CD4-positive, alpha-beta T cell treated with Interleukin-6 at 100 ng/mL for 8 hours (primary cell): ENCODE measurements around the gene ZDHHC14.
"Not testable (repeated sequence)": the region's sequence is repeated elsewhere in the genome, so short reads cannot be mapped to it uniquely, and the experiment has no call there.

Experiments used
- DNase-seq: peaks from one replicate; pipeline ENCODE4 v3.0.0-alpha.2; 2020; ENCODE audit warnings: mixed read lengths, low spot score

Gene ZDHHC14

DNA sequence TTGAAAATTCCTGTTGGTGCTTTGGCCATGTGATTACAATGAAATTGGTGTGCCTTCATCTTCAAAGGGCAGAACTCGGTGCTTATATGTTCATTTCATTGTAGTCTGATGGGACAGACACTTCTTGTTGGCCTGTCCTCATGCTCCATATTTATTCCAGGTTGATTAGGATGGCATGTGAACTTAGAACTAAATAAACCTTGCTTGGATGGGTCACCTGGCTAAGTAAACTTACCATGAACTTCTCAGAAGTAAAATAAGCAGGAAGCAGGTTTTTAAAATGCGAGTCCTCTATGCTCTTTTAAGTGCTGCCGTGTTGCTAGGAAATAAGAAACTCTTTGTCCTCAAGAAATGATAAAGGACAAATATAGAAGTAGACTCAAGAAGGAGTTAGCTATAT lies 26.7 kb downstream of the ZDHHC14 start:
- DNase-seq: no peak

DNA sequence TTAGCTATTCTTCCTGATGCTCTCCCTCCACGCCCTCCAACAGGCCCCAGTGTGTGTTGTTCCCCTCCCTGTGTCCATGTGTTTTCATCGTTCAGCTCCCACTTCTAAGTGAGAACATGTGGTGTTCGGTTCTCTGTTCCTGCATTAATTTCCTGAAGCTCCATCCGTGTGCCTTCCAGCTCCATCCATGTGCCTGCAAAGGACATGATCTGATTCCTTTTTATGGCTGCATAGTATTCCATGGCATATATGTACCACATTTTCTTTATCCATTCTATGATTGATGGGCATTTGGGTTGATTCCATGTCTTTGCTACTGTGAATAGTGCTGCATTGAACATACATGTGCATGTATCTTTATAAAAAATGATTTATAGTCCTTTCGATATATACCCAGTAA lies 27.4 kb downstream of the ZDHHC14 start:
- not testable (repeated sequence) for DNase-seq

DNA sequence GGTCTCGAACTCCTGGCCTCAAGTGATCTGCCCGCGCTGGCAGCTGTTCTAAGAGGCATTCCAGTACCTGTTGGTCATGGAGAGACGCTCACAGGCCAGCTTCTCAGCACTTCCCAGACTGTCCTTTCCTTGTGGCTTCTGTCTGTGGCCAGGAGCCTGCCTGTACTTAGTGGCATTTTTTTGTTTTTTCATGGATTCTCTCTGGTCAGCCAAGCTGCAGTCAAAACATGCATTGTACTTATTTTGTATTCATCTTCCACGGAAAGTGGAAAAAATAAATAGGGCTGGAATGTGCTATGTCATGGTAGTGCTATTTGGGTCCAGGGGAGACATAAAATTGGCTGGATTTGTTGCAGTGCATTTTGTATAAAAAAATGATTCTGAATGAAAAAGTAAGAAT lies 29.1 kb downstream of the ZDHHC14 start:
- DNase-seq: no peak

DNA sequence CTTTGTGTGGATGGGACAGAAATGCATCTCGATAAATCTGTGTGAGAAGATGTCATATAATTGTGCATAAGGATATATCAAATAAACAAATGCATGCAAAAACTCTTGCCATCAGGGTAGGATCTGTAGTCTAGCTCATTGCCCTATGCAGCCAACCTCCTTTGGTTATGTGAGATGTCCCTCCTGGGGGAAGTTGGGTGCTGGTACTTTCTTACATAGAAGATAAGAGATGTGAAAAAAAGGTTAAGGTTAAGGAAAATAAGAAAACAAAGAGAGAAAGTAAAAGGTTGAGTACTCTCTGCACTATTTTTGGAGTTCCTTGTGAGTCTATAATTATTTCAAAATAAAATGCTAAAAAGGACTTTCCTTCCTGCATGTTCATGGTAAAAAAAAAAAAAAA lies 30.4 kb downstream of the ZDHHC14 start:
- no peak for DNase-seq

DNA sequence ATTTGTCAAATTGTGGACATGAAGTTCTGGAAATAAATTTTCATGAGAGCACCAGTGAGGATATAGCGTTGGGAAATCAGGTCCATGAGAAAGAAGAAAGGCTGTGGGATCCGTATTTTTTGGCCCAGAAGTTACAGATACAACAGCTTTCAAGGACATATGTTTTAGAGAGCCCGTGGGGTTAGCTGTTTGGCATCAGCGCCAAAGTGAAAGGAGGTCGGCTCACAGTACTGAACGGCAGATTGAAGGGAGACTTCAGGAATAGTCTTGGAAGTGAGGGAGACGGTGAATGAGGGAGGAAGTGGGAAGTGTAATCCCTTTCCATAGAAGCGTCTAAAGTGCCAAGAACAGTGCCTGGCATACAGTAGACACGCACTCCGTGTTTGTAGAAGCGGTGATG lies 31.8 kb downstream of the ZDHHC14 start:
- no peak for DNase-seq

DNA sequence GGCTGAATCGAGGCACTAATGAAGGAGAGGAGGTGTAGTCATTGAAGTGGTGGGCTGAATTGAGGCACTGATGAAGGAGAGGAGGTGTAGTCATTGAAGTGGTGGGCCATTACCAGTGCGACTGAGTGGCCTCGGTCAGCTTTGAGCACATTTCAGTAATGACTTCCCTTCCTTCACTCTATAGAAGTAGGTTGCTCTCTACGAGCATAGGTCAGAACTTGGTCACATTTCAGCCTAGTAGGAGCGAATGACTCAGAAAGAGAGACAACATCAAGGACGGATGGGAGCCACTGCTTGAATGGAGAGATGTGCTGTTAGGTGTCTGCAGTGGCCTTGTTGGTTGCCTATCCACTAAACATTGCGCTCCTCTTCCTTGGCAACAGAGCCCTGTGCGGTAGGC lies 39.5 kb downstream of the ZDHHC14 start:
- no peak for DNase-seq

DNA sequence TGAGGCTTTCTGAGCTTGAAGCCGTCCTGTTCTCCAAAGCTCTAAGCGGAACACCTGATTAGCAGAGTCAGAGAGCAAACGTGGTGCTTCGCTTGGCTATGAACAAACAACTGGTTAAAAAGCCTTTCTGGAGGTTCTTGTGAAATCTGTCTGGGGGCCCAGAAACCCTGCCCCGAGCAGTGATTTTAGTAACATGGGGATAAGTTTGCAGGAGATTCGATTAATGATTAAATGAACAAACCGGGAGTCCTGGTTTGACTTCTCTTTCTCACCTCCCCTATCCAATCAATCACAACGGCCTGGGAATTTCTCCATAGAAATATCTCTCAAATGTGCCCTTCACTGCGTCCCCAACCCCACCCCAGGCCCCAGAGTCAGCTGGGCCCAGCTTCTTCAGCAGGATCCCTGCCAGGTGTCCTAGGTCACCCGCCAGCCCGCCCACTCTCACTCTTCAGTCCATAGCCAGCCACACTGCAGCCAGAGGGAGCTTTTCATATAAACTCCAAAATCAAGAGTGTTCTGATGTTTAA lies 43.6 kb downstream of the ZDHHC14 start:
- no peak for DNase-seq

DNA sequence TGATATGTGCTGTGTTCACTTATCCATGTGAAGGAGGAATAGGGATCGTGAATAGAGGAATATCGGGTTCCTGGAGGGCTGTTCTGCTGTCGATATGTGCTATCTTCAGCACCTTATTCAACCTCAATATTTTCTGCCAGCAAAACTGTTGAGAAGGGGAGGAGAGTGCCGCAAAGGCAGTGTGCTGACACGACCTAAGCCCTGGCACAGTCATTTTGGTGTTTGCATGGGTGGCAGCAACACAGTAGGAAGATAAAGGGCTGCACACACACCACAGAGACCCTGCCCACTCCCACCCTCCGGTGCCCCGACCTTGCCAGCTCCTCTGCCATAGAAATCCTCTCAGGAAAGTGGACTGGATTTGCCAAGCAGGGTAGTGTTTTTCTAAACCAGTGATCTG lies 47.0 kb downstream of the ZDHHC14 start:
- DNase-seq: no peak

DNA sequence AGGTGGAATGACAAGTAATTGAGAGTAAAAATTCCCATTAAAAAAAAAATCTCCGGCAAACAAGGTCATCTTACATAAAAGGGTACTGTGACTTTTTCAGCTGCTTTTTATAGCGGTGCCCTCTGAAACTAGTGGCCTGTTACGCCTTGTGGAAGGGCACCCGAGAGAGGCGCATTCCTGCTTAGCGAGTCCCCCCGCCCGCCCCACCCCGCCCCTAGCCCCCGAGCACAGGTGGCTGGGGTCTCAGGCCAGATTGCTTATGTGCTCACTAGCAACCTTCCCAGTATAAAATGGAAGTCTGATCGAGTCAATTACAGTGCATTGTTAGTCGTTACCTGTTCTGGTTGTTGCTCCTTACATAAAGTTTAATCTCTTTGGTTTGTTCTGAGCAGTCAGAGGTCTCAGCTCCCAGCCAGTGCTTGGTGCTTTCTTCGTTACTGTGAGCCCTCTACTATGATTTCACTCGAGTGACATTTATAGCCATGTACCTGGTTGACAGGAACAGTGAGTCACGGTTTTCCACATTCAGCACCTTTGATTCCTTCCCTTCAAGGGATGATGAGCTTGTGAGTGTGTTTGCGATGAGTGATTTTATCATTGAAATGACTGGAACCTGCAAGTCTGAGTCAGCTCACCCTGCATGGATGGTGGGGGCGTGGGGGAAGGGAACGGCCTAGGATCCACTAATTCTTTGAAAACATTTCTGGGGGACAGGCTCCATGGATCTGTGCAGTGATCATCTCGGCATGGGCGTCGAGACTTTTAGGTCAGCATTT lies 47.6 kb downstream of the ZDHHC14 start:
- DNase-seq: no peak

DNA sequence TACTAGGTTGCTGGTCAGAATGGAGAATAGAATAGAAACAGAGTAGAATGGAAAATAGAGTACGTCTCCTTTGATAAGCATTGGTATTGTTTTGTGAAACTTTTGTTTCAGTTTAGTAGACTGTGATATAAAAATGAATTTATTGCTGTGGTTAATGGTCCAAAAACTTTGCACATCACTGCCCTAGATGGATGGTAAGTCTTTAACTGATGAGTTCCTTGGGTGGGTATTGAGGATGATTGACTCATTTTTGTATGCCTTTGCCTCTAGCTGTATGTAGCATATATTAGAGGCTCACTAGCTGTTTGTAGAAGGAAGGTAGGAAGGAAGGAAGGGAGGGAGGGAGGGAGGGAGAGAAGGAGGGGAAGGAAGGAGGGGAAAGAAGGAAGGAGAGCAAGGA lies 48.3 kb downstream of the ZDHHC14 start:
- no peak for DNase-seq

DNA sequence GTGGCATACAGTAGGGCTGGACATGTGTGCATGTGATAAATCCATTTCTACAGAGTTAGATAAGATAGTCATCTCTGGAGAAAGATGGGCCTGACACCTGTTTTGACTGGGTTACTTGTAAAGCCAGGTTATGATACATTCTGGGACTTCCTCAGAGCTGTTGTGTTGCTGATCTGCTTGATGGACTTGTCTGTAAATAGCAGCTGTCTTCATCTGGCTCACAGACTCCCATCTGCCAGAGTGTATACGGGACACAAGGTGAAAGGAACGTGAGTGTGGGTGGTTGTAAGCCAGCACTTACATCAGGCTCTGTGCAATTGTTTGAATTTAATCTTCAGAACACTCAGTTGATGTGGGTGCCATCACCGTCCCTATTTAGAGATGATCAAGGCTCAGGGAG lies 49.8 kb downstream of the ZDHHC14 start:
- no peak for DNase-seq

DNA sequence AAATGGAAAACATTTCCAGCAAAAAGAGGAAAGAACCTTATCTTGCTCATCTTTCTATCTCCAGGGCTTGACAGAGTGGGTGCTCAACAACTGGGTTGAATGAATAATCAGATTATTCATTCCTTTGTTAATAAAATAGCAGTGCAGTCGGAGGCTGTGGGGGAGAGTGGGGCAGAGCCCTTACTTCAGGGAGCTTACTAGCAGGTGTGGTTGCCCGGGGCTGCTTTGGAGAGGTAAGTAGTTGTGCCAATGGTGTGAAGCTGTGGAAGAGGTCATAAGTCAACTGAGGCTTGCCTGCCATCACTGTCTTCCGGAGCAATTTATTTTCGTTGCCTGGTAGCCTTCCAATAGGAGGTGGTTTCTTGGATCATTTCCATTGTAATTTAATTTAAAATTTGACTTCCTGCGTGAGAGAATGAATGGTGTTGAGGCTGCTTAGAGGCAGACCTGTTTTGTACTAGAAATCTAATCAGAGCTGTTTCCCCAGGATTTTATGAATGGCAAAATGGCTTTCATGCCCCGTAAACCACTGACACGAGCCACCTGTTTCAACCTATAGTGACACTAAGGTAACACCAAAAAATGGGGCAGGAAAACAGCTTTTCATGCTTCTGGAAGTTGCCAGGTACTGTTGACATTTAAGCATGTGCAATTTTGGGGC lies 51.4 kb downstream of the ZDHHC14 start:
- DNase-seq: no peak

DNA sequence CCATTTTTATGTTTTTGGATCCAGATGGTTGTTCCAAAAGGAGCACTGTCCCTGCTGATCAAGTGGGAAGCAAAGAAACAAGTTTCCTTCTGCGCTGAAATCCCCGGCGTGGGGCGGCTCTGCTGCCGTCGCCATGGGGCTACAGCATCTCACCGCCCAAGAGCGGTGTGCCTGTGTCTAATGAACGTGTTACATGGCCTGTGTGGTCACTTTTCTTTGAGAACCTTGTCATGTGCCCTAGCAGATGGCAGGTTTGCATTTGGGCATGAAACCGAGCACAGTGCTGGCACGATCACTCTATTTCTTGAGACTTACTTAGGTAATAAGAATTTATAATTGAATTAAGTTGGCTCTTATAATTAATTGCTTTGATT lies 51.9 kb downstream of the ZDHHC14 start:
- no peak for DNase-seq

DNA sequence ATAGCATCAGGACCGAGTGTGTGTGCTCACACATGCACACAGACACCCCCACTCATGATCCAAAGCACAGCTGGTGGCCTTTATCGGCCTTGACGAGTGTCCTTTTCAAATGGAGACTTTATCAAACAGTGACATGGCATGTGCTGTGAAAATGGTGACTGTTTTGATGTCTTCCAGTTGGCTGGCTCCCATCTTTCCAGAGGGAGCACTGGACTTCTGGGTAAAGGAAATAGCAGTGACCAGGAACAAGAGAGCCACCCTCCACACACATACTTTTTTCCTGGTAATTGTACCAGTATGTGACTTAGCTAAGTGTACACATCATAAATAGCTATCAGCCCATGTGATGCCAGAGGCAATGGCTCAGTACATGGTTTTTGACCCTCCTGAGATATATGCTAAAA lies 52.7 kb downstream of the ZDHHC14 start:
- no peak for DNase-seq

DNA sequence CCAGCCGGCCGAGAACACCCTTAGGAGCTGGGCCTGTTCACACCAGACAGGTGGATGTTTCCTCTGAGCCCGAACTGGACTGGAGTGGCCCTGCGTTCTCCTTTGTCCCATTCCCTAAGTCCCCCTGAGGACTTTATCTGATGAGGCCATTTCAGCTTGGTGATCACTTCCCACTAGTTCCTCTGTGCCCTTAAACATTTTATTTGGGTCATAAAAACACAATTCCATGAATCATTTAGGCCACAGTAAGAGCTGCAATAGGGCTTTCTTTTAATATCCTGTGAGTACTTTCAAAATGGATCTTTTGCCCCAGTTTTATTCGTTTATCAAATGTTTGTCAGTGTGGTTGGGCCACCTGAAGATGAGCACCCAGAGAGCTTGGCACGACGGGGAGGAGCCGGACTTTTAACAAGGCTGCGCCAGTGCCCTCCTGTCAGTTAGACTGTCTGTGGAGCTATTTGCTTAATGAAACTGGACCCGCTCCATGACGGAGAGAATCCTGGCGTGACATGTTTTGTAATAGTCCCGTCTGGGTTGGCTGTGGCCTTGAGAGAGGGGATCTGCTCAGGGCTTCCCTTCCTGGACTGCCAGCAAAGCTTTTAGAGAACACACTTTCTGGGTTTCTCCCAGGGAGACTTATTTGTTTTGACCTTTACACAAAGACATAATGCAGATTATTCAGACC lies 53.5 kb downstream of the ZDHHC14 start:
- no peak for DNase-seq

DNA sequence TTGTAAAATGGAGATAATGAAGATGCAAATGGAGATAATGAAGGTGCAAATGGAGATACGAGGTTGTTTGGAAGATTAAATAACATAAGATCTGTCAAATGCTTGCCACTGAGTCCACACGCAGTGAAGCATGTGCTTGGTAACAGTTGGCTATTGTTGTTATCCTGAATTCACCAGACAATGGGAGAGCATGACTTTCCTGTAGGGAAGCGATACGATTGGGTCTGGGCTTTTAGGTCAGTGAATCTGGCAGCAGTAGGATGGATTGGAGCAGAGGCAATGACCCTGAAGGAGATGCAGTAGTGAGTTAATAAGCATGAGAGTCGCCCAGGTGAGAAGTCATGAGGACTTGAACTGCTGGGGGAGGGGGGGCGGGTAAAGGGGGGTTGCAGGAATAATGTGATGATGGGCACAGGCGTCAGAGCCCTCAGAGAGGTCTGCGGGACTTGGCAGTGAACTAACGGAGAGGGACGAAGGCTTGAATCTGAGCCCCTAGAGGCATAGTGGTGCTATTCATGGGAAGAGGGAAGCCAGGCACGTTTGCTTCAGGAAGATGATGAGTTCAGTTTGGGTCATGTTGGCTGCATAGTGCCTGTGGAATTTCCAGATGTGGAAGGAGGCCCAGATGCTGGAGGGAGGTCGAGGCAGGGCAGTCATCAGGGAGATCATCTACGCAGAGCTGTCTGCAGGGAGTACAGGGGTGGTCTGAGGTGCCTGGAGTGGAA lies 55.4 kb downstream of the ZDHHC14 start:
- no peak for DNase-seq

DNA sequence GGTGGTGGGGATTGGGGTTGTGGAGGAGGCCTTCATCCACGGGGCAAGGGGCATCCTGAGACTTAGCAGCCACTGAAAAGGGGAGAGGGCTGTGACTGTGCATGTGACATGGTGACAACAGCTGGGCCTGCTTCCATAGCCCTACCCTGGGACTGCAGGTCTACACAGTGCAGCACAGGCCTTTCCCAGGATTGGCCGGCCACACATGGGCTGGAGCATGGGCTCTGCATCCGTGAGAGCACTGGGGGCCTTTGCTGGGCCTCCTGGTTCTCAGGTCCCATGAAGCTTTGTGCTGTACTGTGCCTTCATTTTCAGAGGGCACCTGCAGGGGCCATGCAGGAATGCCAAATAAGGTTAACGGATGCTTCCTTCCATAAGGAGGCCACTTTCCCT lies 56.0 kb downstream of the ZDHHC14 start:
- DNase-seq: no peak

DNA sequence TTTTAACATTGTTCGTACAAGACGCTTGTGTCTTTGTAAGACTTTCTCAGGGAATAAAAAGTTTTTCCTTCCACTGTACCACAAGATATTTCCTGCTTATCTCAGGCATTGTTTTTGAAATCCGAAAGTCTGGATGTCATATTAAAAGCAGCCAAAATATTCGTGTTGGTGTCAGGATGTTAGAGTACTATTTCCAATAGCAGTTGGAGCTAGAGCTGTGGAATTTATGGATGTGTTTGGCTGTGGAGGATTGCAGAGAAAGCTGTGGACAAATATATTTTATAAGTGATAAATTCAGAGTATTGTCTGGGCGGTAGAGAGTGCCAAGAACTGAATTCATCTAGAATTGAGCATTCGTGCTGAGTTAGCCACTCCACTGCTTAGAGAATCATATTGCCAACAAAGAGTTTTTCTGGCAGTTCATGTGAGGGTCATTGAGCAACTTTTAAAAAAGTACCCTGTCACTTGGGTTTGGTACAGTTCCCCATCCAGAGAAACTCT lies 57.7 kb downstream of the ZDHHC14 start:
- no peak for DNase-seq

DNA sequence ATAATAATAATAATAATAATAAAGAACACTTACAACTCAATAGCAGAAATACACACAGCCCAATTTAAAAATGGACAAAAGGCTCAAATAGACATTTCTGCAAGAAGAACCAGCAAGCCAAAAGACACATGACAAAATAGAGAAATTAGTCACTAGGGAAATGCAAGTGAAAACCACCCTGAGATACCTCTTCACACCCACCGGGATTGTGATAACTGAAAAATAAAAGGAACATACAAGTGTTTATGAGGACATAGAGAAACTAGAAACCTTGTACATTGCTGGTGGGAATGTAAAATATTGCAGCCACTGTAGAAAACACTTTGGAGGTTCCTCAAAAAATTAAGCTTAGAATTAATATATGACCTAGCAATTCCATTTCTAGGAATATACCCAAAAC lies 59.2 kb downstream of the ZDHHC14 start:
- DNase-seq: no peak

DNA sequence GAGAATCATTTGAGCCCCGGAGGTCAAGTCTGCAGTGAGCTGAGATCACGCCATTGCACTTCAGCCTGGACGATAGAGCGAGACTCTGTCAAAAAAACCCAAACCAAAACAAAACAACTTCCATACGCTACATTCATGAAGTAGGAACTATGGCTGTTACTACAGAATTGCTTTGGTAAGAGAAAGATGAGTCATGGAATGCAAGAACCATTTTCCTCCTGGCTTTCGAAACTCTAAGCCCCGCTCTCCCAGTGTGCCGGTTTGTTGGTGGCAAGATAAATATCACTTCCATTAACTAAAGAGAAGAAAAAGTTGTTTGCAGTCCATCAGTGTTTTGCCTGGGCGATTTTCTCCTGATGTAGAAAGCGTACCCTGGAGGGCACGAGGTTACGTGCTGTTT lies 61.3 kb downstream of the ZDHHC14 start:
- DNase-seq: no peak

DNA sequence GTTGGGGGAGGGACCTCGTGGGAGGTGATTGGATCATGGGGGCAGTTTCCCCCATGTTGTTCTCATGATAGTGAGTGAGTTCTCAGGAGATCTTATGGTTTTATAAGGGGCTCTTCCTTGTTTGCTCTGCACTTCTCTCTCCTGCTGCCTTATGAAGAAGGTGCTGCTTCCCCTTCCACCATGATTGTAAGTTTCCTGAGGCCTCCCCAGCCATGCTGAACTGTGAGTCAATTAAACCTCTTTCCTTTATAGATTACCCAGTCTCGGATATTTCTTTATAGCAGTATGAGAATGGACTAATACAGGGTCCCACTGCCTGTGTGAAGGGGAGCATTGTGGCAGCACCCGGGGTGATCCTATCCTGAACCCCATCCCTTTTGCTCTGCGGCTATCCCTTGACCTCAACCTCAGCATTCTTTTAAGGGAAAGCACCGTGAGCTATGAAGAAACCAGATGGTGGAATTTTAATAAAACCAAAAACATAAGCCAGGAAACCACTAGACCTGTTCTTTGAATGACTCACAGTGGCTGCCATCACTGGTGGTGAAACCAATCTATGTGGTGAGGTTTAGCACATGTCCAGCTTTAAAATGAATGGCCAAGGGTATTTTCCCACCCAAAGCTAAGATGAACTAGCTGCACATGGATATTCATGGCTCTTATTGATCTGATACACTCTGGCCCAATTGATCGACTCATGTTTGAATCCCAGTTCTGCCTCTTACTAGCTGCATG lies 62.2 kb downstream of the ZDHHC14 start:
- DNase-seq: no peak
